NT2/D1 (cell line): ENCODE data around the gene ASS1.

ENCODE experiments used
- YY1 ChIP-seq: IDR thresholded peaks from 2 replicates; pipeline ENCODE4 v1.6.1; 2011; ENCODE audit not compliant: insufficient read length, insufficient read depth
- ZNF274 ChIP-seq: IDR thresholded peaks from 2 replicates; pipeline ENCODE4 v1.6.1; 2011; ENCODE audit warnings: mild to moderate bottlenecking, low read depth, low read length

- TF ChIP-seq YY1 (no peak), ZNF274 (no peak)
These were observed 86.2 kb downstream of the ASS1 start for GRCh38 chr9:130530938-130531337.
